SHP77 treated with DMSO at 0.1 percent for 48 hours (cell line): Measurements from ENCODE around the gene XXYLT1.
"Not testable (repeated sequence)": the region's sequence is repeated elsewhere in the genome, so short reads cannot be mapped to it uniquely, and the experiment has no call there.

Source experiments
- DNase-seq: peaks from one replicate; lab custom pipeline; 2025; lab: John Stamatoyannopoulos, UW

The XXYLT1 gene, protein sequence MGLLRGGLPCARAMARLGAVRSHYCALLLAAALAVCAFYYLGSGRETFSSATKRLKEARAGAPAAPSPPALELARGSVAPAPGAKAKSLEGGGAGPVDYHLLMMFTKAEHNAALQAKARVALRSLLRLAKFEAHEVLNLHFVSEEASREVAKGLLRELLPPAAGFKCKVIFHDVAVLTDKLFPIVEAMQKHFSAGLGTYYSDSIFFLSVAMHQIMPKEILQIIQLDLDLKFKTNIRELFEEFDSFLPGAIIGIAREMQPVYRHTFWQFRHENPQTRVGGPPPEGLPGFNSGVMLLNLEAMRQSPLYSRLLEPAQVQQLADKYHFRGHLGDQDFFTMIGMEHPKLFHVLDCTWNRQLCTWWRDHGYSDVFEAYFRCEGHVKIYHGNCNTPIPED

DNA sequence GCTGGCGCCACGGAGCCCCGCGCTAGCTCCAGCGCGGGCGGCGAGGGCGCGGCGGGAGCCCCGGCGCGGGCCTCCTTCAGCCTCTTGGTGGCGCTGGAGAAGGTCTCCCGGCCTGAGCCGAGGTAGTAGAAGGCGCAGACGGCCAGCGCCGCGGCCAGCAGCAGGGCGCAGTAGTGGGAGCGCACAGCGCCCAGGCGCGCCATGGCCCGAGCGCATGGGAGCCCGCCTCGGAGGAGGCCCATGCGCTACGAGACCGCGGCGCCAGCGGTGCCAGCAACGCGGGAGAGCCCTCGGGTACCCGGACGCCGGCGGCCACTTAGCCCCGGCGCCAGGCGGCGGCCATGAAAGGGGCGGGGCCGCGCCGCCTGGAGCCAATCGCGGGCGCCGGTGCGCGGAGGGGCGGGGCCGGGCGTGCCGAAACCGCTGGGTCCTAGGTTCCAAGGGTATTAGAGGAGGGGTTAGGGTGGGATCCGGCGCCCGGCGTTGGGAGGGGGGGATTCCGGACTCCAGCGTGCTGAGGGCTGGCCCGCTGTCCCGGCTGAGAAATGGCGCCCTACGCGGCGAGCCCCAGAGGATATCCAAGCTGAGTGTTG lies at the start of gene XXYLT1:
Gene XXYLT1 (minus strand): TSS at position 343 of the 593 bp plus-strand sequence. CDS start 101 bp downstream, at position 242.
- no peak for DNase-seq

DNA sequence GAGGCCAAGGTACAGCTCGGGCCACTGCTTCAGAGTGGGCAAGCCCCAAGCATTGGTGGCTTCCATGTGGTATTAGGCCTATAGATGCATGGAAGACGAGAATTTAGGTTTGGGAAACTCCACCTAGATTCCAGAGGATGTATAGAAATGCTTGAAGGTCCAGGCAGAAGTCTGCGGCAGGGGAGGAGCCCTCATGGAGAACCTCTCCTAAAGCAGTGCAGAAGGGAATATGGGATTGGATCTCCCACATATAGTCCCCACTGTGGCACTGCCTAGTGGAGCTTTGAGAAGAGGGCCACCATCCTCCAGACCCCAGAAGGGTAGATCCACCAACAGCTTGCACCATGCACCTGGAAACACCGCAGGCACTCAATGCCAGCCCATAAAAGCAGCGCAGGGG lies 48.1 kb upstream of the XXYLT1 start:
- no peak for DNase-seq

- DNase-seq = no peak
Observed at GRCh38 chr3:195312714-195313113, 41.8 kb upstream of the XXYLT1 start.

DNA sequence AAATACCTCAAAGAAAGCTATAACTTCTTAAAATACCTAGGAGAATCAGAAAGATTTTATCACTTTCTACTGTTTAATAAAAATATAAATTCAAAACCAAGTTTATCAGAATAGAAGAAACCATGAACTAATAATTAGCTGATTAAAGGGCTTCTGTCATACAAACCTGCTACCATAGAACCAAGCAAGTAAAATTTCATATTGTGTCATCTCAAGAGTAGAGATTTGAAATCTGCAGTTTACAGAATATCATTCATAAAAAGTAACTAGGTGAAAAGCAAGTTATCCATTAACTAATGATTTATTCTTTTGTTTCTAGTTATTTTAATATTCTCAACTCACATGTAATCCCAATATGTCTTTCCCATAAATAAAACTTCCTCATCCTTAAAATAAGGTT lies 36.8 kb upstream of the XXYLT1 start:
- no peak for DNase-seq

GRCh38 chr3:195306369-195306768 lies 35.4 kb upstream of the XXYLT1 start:
- no peak for DNase-seq

DNA sequence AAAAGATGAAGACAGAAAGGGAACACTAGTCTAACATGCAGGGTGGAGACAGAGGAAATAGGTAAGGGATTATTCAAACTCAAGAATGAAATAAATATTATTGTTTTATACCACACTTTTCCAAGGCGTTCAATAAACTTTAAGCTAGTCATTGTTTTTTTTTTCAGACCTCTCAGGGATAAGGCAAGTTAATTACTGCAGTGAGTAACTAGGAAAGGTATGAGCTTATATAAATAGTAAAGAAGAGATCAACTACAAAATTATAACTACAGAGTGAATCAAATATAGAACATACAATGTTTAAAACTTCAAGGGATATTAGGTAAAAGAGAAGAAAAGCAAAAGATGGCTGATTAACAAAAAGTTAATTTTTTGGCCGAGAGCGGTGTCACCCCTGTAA lies 31.5 kb upstream of the XXYLT1 start:
- no peak for DNase-seq

DNA sequence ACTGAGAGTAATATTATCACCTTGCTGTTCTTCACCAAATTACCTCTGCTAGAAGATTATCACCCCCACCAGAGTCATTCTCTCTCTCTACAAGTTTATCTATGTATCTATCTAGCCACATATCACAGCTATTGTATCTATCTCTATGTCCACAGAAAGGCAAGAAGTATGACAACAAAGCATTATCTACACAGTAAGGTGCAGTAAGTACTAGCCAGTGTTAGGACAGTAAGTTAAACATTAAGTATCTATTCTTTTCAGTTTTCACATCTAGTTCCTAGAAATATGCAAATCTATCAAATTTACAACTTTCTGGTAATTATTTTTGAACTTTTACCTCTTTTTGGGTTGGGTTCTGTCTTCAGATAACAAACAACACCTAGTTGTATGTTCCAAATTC lies 26.5 kb upstream of the XXYLT1 start:
- no peak for DNase-seq

DNA sequence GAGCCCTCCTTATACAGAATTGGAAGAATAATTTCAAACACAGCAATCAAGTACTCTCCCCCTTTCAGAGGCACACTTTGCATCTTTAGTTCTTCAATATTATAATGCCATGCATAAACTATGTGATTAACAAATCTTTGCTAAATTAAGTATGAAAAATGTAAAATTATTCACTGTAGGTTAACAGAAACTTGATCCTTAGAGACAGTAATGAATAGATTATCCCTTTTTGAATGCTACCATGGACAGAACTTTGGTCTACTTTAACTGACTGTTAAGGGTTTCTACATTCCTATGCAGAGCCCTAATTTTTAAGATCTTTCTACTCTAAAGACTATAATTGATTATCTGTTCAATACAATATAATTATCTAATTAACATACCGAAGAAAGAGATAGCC lies 25.7 kb upstream of the XXYLT1 start:
- no peak for DNase-seq

DNA sequence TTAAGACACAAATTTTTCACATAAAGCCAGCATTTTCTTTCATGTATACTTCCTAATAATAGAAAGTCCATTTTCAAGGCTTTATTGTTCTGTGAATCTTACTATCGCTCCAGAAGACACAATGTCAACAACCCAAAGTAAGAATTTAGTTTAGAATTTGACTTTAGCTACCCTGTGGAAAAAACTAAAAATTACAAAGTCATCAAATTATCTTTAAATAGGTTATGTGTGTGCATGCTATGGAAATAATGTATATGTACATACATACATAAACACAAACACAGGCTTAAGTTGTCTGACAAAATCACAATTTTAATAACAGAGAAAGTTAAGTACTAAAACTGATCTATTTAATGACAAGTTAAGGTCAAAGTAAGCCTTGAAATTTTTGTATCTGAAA lies 20.2 kb upstream of the XXYLT1 start:
- DNase-seq = no peak

GRCh38 chr3:195290643-195291042 lies 19.7 kb upstream of the XXYLT1 start:
- not testable (repeated sequence) for DNase-seq

DNA sequence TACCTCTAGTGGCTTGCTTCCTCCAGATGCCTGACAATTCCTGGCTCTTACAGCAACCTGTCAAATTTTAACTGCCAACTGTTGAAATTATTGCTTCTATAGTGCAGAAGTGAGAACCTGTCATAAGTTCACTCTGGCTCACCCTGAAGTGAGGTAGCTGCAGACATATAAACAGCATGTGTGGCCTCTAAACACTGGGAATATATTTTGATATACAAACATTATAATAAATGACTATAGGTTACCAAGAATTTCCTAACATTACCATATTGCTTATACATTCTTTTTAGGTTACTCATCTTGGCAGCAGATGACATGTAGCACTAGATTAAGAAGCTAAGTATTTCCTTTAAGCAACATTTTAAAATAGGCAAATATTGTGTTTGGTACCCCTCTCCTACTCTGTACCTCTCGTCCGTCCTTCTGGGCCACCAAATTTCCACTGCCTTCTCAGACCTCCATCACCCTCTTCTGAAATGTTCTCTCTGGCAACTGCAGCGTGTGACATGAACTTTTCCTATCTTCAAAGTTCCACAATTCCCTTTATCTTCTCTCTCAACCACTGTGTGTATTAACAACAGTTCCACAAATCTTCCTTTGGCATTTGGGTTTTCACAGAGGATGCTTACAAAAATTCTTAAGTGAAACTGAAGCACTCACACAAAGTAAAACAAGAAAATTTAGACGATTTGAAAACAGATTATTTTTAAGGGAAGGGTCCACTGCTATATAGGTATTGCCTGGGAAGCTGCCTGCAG lies 15.3 kb upstream of the XXYLT1 start:
- DNase-seq = no peak

- DNase-seq = no peak
Observed at GRCh38 chr3:195285372-195285771, 14.4 kb upstream of the XXYLT1 start.

- DNase-seq = no peak
Observed at GRCh38 chr3:195284842-195285241, 13.9 kb upstream of the XXYLT1 start.

DNA sequence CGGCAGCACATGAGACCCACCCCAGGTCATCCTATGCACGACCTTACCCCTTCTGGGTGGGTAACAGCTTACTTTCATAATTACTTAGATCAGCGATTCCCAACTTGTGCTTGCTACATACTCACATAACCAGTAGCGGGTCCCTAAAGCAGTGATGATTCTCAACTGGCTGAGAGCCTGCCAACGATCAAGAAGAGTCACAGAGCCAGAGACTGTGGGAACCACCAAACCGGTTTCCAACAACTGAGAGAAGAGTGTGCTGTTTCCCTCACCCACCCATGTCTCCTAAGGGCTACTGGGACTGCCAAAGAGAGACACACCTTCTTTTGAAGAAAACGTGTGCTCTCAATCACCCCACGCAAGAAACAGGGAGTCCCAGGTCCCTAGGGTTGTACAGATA lies 12.0 kb upstream of the XXYLT1 start:
- DNase-seq = no peak

GRCh38 chr3:195274259-195274966 lies 3.5 kb upstream of the XXYLT1 start:
- no peak for DNase-seq

DNA sequence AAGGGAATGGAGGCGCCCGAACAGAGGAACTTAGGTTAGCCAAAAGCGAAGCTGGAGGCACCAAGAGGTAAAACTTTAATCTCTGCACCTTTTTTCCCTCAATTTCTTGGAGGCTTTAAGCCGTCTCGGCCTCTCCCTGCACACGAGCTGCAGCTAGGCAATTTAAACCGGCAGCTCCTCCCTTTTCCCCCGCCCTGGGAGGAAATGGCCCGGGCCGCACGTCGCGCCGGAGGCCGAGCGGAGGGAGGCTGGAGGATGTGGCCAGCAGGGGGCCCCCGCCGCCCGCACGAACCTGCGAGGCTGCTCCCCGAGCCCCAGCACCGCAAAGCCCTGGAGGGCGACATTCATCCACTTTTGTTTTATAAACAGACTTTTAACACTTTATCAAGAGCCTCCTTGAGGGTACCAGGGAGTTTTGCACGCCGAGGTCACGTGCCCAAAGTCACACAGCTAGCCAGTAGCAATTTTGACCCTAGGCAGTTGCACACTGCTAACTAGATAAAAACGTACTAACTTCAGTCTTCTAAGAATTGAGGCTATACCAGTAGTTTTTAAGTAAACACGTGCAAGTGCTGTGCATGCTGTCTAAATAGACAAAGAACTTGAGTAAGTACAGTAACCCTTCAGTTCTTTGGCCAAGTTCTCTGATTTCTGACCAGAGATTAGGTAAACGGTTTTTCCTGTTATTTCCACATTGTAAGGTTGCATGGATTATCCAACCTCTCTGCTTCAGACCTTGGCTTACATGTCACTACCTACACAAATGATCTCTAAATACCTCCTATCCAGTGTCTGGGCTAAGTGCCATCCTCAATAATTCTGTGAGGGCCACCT lies 668 bp upstream of the XXYLT1 start:
- no peak for DNase-seq

DNA sequence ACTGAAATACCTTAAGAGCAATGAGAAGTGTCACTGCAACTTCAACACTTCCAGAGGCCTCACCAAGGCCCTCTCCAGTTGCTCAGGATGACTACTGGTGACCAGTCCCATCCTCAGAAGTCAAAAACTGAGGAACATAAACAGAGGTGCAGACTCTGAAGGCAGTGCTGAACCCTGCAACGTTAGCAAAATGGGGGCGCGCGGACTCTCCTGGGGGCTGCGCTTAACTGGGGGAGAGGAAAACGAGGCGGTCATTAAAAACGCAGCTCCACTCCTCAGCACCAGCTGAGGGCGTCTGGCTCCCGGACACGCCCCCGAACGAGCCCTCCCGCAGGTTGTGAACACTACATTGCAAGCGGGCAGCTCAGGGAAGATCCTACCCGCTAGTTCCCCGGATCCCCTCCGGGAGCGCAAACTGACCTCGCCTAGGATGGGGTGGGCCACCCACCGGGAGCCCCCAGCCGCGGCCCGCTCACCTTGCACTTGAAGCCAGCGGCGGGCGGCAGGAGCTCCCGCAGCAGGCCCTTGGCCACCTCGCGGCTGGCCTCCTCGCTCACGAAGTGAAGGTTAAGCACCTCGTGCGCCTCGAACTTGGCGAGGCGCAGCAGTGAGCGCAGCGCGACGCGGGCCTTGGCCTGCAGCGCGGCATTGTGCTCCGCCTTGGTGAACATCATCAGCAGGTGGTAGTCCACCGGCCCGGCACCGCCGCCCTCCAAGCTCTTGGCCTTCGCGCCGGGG lies 711 bp downstream of the XXYLT1 start:
- DNase-seq = no peak

DNA sequence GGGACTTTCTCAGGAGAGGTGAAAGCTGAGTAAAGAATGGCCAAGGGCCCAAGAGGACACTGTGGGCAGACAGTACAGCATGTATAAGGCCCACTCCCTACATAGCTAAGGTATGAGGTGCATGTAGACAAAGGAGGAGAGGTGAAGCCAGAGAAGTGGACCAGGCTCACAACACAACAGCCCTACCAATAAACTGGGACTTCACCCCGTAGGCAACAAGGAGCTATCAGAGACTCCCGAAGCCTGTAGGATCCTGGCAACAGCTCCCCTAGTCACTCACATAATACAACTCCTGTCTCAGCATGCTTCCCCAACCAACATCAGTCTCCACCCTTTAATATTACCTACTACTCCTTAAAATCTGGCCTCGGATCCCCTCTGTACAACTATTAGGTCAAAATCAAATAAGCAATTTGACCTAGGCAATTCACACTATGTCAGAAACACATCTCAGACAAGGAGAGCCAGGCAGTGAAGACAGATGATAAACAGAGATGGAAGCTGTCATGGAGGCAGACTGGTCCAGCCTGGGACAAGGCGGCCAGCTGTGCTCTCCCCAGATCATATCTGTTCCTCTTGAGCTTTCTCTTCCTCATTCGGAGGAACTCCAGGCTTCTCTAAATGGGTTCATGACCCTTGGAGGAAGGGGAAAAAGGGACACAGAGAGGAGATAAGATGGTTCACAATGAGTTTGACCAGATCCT lies 1.4 kb downstream of the XXYLT1 start:
- DNase-seq = no peak

GRCh38 chr3:195268576-195269309 lies 2.2 kb downstream of the XXYLT1 start:
- no peak for DNase-seq
